HEK293 (cell line): ENCODE results near the gene WNT4.

ENCODE experiments used
- CTCF ChIA-PET: fragments of 350-600 bp; formaldehyde crosslinking; extraction: SDS; loops from one replicate; lab custom pipeline; 2021; ENCODE audit warnings: antibody characterized with exemption; lab: Yijun Ruan, JAX
- POLR2A ChIA-PET: fragments of 300-600 bp; formaldehyde crosslinking; extraction: SDS; loops from one replicate; lab custom pipeline; 2020; ENCODE audit warnings: antibody characterized with exemption, inconsistent platforms; lab: Yijun Ruan, JAX
- H3K27ac ChIP-seq: fragments of 200-500 bp; sonication (Bioruptor generic); 2 replicates; pipeline ENCODE4 v1.5.1; 2014; ENCODE audit warnings: low read depth, low read length, control low read depth, inconsistent platforms; ENCODE audit errors: extremely low read depth
- H3K36me3 ChIP-seq, 2 experiments: fragments of 200-500 bp in 1 of 2; sonication (Bioruptor generic) in 1 of 2; 1 replicate in 1 of 2; 2 replicates in 1 of 2; pipeline ENCODE4 v1.5.1; 2014 to 2017; ENCODE audit warnings: inconsistent platforms in 2 of 2, low read length in 2 of 2; ENCODE audit not compliant: control insufficient read depth in 2 of 2, insufficient read depth in 1 of 2
- H3K4me1 ChIP-seq: fragments of 200-500 bp; sonication (Bioruptor generic); 2 replicates; pipeline ENCODE4 v1.5.1; 2014; ENCODE audit warnings: mild to moderate bottlenecking, low read length, inconsistent platforms; ENCODE audit not compliant: control insufficient read depth, insufficient read depth
- H3K4me3 ChIP-seq: 2 replicates; pipeline ENCODE4 v1.5.1; 2011; ENCODE audit warnings: low read depth, mild to moderate bottlenecking, control low read depth, low read length, moderate library complexity
- H3K9me3 ChIP-seq: fragments of 200-500 bp; sonication (Bioruptor generic); 2 replicates; pipeline ENCODE4 v1.5.1; 2014; ENCODE audit warnings: low read depth, low read length, inconsistent platforms; ENCODE audit not compliant: control insufficient read depth, insufficient read depth
- HOXA7 ChIP-seq: sonication (generic); formaldehyde crosslinking; IDR thresholded peaks from 2 replicates; pipeline ENCODE4 v1.8.1; 2022; ENCODE audit warnings: missing genetic modification reagents, borderline replicate concordance
- HOXD13 ChIP-seq: sonication (generic); formaldehyde crosslinking; IDR thresholded peaks from 2 replicates; pipeline ENCODE4 v1.8.0; 2022; ENCODE audit warnings: missing genetic modification reagents, borderline replicate concordance
- MYNN ChIP-seq: fragments of 450-650 bp; formaldehyde crosslinking; IDR thresholded peaks from 2 replicates; pipeline ENCODE4 v1.5.1; 2016; ENCODE audit warnings: missing biosample characterization, missing genetic modification characterization, borderline replicate concordance
- PRDM1 ChIP-seq: fragments of 450-650 bp; formaldehyde crosslinking; IDR thresholded peaks from 2 replicates; pipeline ENCODE4; 2016; ENCODE audit warnings: missing biosample characterization, missing genetic modification characterization
- PRDM6 ChIP-seq: fragments of 450-650 bp; formaldehyde crosslinking; IDR thresholded peaks from 2 replicates; pipeline ENCODE4 v1.5.1; 2017; ENCODE audit warnings: missing biosample characterization, missing genetic modification characterization
- TSHZ1 ChIP-seq: fragments of 450-650 bp; formaldehyde crosslinking; IDR thresholded peaks from 2 replicates; pipeline ENCODE4 v1.5.1; 2016; ENCODE audit warnings: missing biosample characterization, missing genetic modification characterization, borderline replicate concordance
- ZBTB6 ChIP-seq: fragments of 450-650 bp; formaldehyde crosslinking; IDR thresholded peaks from 2 replicates; pipeline ENCODE4 v1.5.1; 2017; ENCODE audit warnings: missing biosample characterization, missing genetic modification characterization
- ZNF146 ChIP-seq: fragments of 450-650 bp; formaldehyde crosslinking; IDR thresholded peaks from 2 replicates; pipeline ENCODE4 v1.5.1; 2016; ENCODE audit warnings: missing biosample characterization, missing genetic modification characterization
- ZNF16 ChIP-seq: fragments of 450-650 bp; formaldehyde crosslinking; IDR thresholded peaks from 2 replicates; pipeline ENCODE4 v1.5.1; 2016; ENCODE audit warnings: low read depth, missing biosample characterization, missing genetic modification characterization
- ZNF175 ChIP-seq: fragments of 450-650 bp; formaldehyde crosslinking; IDR thresholded peaks from 2 replicates; pipeline ENCODE4 v1.5.1; 2016; ENCODE audit warnings: missing biosample characterization, missing genetic modification characterization
- ZNF23 ChIP-seq: fragments of 450-650 bp; formaldehyde crosslinking; IDR thresholded peaks from 2 replicates; pipeline ENCODE4 v1.5.1; 2016; ENCODE audit warnings: missing biosample characterization, missing genetic modification characterization, borderline replicate concordance
- ZNF239 ChIP-seq: fragments of 450-650 bp; formaldehyde crosslinking; IDR thresholded peaks from 2 replicates; pipeline ENCODE4 v1.5.1; 2016; ENCODE audit warnings: missing biosample characterization, missing genetic modification characterization
- ZNF324 ChIP-seq: fragments of 450-650 bp; formaldehyde crosslinking; IDR thresholded peaks from 2 replicates; pipeline ENCODE4 v1.5.1; 2016; ENCODE audit warnings: missing biosample characterization, missing genetic modification characterization
- ZNF416 ChIP-seq: fragments of 450-650 bp; formaldehyde crosslinking; IDR thresholded peaks from 2 replicates; pipeline ENCODE4 v1.5.1; 2016; ENCODE audit warnings: missing biosample characterization, missing genetic modification characterization
- ZNF433 ChIP-seq: fragments of 450-650 bp; formaldehyde crosslinking; IDR thresholded peaks from 2 replicates; pipeline ENCODE4 v1.5.1; 2016; ENCODE audit warnings: missing biosample characterization, missing genetic modification characterization, low read depth
- ZNF530 ChIP-seq: fragments of 450-650 bp; formaldehyde crosslinking; IDR thresholded peaks from 2 replicates; pipeline ENCODE4 v1.5.1; 2016; ENCODE audit warnings: low read depth, missing biosample characterization, missing genetic modification characterization
- ZNF600 ChIP-seq: fragments of 450-650 bp; formaldehyde crosslinking; IDR thresholded peaks from 2 replicates; pipeline ENCODE4 v1.5.1; 2016; ENCODE audit warnings: missing biosample characterization, missing genetic modification characterization
- ZNF621 ChIP-seq: fragments of 450-650 bp; formaldehyde crosslinking; IDR thresholded peaks from 2 replicates; pipeline ENCODE4 v1.5.1; 2017; ENCODE audit warnings: missing biosample characterization, missing genetic modification characterization
- ZNF777 ChIP-seq: fragments of 450-650 bp; formaldehyde crosslinking; IDR thresholded peaks from 2 replicates; pipeline ENCODE4 v1.5.1; 2017; ENCODE audit warnings: missing biosample characterization, missing genetic modification characterization, borderline replicate concordance
- ZSCAN30 ChIP-seq: fragments of 450-650 bp; IDR thresholded peaks from 2 replicates; pipeline ENCODE4 v1.5.1; 2018; ENCODE audit warnings: missing biosample characterization, mild to moderate bottlenecking, missing genetic modification characterization, moderate library complexity
- TF ChIP-seq, protein P1 (sequence below): fragments of 450-650 bp; formaldehyde crosslinking; IDR thresholded peaks from 2 replicates; pipeline ENCODE4 v1.5.1; 2016; ENCODE audit warnings: missing biosample characterization, missing genetic modification characterization
- TF ChIP-seq, protein P2 (sequence below): fragments of 450-650 bp; formaldehyde crosslinking; IDR thresholded peaks from 2 replicates; pipeline ENCODE4 v1.5.1; 2017; ENCODE audit warnings: missing biosample characterization, mild to moderate bottlenecking, missing genetic modification characterization, moderate library complexity

WNT4 gene

GRCh38 chr1:22075718-22076117 is 67.2 kb downstream of the WNT4 start:
- Histone ChIP-seq H3K9me3 (no peaks in the 10 kb centered on the region), H3K27ac (no peak overlapping the region), H3K36me3 (peaks cover 8 to 44% of the 10 kb centered on the region in 2 experiments; a peak in 2 of 3 replicates), H3K4me1 (peaks cover 32% of the 10 kb centered on the region), H3K4me3 (no peak overlapping the region)
- ChIA-PET CTCF (interaction anchor here (2.9 kb wide), 1 partner anchor 30 kb away, joined by 7 read pairs; no protein-coding TSS in a partner anchor), POLR2A (no interaction called here)
- TF ChIP-seq MYNN (tag by site-specific recombination): no peak
- TF ChIP-seq ZNF777: no peak
- 0 out of 2 replicates have a peak, but pooled peaks have one; percentile 26 for TF ChIP-seq PRDM1 (tag by site-specific recombination)
- TF ChIP-seq ZNF239 (tag by site-specific recombination): no peak
- no peak for TF ChIP-seq HOXA7
- TF ChIP-seq ZNF600 (tag by site-specific recombination): peak; percentile 37; the same call in 1 of the 2 replicates
- TF ChIP-seq ZBTB6 (tag by site-specific recombination): peak; percentile 69

GRCh38 chr1:22074803-22075202 is 68.1 kb downstream of the WNT4 start:
- Histone ChIP-seq H3K36me3 (peaks cover 8 to 38% of the 10 kb centered on the region in 2 experiments; a peak in 2 of 3 replicates), H3K4me3 (no peak overlapping the region), H3K9me3 (no peaks in the 10 kb centered on the region), H3K4me1 (peaks cover 32% of the 10 kb centered on the region), H3K27ac (no peak overlapping the region)
- ChIA-PET POLR2A (interaction anchor here (0.6 to 1.0 kb wide), 2 partner anchors 20 to 25 kb away, joined by 3 read pairs; no protein-coding TSS in a partner anchor), CTCF (interaction anchor here (1.6 to 2.9 kb wide), 2 partner anchors 31 to 52 kb away, joined by 5 to 7 read pairs; no protein-coding TSS in a partner anchor)
- TF ChIP-seq ZNF175 (tag by site-specific recombination) (no peak), PRDM1 (tag by site-specific recombination) (peak; percentile 56)

DNA sequence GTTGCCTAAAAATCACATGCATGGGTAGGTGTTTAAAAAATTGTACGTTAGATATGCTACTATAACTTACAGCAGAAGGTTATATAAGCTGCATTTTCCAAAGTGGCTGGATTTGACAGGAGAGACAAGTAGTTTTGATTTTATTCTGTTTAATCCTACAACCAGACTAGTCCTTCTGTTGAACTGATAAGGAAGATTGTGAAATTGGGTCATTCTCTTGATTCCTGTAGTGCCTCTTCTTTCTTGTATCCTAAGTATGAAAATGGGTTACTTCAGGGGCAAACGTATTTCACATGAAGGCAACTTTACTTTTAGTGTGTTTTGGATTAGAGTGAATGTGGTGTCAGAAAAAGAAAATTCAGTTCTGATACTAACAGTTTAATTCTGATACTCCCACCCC is 71.4 kb downstream of the WNT4 start:
- Histone ChIP-seq H3K27ac (no peak overlapping the region), H3K9me3 (no peaks in the 10 kb centered on the region), H3K36me3 (peaks cover 3 to 36% of the 10 kb centered on the region in 2 experiments; a peak in 2 of 3 replicates), H3K4me3 (no peak overlapping the region), H3K4me1 (peaks cover 19% of the 10 kb centered on the region)
- CTCF ChIA-PET: no interaction called here
- POLR2A ChIA-PET: no interaction called here
- TF ChIP-seq, protein P1, sequence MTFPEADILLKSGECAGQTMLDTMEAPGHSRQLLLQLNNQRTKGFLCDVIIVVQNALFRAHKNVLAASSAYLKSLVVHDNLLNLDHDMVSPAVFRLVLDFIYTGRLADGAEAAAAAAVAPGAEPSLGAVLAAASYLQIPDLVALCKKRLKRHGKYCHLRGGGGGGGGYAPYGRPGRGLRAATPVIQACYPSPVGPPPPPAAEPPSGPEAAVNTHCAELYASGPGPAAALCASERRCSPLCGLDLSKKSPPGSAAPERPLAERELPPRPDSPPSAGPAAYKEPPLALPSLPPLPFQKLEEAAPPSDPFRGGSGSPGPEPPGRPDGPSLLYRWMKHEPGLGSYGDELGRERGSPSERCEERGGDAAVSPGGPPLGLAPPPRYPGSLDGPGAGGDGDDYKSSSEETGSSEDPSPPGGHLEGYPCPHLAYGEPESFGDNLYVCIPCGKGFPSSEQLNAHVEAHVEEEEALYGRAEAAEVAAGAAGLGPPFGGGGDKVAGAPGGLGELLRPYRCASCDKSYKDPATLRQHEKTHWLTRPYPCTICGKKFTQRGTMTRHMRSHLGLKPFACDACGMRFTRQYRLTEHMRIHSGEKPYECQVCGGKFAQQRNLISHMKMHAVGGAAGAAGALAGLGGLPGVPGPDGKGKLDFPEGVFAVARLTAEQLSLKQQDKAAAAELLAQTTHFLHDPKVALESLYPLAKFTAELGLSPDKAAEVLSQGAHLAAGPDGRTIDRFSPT (tag by site-specific recombination): no peak
- TF ChIP-seq, protein P2, sequence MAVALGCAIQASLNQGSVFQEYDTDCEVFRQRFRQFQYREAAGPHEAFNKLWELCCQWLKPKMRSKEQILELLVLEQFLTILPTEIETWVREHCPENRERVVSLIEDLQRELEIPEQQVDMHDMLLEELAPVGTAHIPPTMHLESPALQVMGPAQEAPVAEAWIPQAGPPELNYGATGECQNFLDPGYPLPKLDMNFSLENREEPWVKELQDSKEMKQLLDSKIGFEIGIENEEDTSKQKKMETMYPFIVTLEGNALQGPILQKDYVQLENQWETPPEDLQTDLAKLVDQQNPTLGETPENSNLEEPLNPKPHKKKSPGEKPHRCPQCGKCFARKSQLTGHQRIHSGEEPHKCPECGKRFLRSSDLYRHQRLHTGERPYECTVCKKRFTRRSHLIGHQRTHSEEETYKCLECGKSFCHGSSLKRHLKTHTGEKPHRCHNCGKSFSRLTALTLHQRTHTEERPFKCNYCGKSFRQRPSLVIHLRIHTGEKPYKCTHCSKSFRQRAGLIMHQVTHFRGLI: no peak
- no peak for TF ChIP-seq TSHZ1 (tag by site-specific recombination)
- no peak for TF ChIP-seq ZSCAN30
- TF ChIP-seq HOXD13 (CRISPR knock-in tag): no peak
- no peak for TF ChIP-seq ZNF16 (tag by site-specific recombination)
- no peak for TF ChIP-seq ZNF433
- TF ChIP-seq ZNF416 (tag by site-specific recombination): no peak
- no peak for TF ChIP-seq ZNF621 (tag by site-specific recombination)
- TF ChIP-seq ZNF324 (tag by site-specific recombination): no peak
- TF ChIP-seq ZNF530 (tag by site-specific recombination): no peak
- TF ChIP-seq ZNF146 (tag by site-specific recombination): no peak
- TF ChIP-seq PRDM6 (tag by site-specific recombination): no peak
- TF ChIP-seq ZNF23 (tag by site-specific recombination): no peak
- no peak for TF ChIP-seq ZNF239 (tag by site-specific recombination)
